Measurements from ENCODE around the gene RPS5. TPM values are rescaled to one million over a fixed set of nuclear protein-coding genes. Genes with fewer than 3 reads are reported as not detected.

The RPS5 gene
- total RNA-seq, 1 experiment from 2014 or later, result 1,436 TPM

DNA sequence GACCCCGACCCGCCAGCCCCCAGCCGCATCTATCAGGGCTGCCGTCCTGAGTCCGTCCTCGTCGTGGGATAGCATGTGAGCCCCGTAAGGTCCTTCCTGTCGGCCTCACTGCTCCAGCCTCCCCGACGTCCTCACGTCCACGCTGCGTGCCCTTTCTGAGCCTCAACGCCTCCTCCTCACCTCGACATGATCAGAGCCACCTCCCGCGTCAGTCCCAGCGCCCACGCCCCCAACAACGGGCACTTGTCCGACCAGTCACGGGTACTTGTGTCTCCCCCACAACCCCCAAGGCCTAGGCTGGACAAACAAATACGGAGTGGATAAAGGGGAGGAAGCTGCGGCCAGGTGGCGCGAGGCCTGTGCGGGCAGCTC is 25.2 kb upstream of the RPS5 start:
- Histone ChIP-seq H3K9me3 (no peaks in the 10 kb centered on the region), H3K36me3 (ENCODE audit: control insufficient read depth, insufficient read depth, low read length) (no peaks in the 10 kb centered on the region), H3K4me3 (ENCODE audit: low read depth, low read length) (peak overlapping the region; percentile 78), H3K27me3 (replicated peaks; ENCODE audit: control insufficient read depth, insufficient read depth, low read length) (no peaks in the 10 kb centered on the region), H3K4me1 (peaks cover 5% of the 10 kb centered on the region; the same call in 1 of the 2 replicates)
- TF ChIP-seq, protein P1, sequence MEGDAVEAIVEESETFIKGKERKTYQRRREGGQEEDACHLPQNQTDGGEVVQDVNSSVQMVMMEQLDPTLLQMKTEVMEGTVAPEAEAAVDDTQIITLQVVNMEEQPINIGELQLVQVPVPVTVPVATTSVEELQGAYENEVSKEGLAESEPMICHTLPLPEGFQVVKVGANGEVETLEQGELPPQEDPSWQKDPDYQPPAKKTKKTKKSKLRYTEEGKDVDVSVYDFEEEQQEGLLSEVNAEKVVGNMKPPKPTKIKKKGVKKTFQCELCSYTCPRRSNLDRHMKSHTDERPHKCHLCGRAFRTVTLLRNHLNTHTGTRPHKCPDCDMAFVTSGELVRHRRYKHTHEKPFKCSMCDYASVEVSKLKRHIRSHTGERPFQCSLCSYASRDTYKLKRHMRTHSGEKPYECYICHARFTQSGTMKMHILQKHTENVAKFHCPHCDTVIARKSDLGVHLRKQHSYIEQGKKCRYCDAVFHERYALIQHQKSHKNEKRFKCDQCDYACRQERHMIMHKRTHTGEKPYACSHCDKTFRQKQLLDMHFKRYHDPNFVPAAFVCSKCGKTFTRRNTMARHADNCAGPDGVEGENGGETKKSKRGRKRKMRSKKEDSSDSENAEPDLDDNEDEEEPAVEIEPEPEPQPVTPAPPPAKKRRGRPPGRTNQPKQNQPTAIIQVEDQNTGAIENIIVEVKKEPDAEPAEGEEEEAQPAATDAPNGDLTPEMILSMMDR (IDR thresholded peaks at IDR 0.05; ENCODE audit: insufficient read depth in 1 of 2, low read depth in 1 of 2, low read length in 1 of 2, severe bottlenecking in 1 of 2, unreplicated experiment in 1 of 2), result no peak
- ChIA-PET POLR2A (interaction anchor here (0.5 to 1.8 kb wide), 16 partner anchors 18 to 1122 kb away, joined by 3 to 8 read pairs (median 5); partner anchors contain the start of genes ERVK3-1, RNF225, TRIM28 and ZNF446), CTCF (interaction anchor here (0.7 to 1.7 kb wide), 6 partner anchors 11 to 198 kb away, joined by 3 to 9 read pairs (median 4); partner anchors contain the start of genes ZBTB45 and ZNF584)
- TSS peak; percentile 75 for BruUV-seq (replicated peaks)
- H3K27me3 Mint-ChIP-seq (ENCODE audit: insufficient read depth, unreplicated experiment), result no peaks in the 10 kb centered on the region
- H3K4me1 Mint-ChIP-seq (ENCODE audit: low read depth, unreplicated experiment), result no peaks in the 10 kb centered on the region
- H3K9me3 Mint-ChIP-seq (ENCODE audit: unreplicated experiment), result no peaks in the 10 kb centered on the region
- intact Hi-C loops (cut with micrococcal nuclease; ENCODE audit: unreplicated experiment), result loop anchor here (1.0 to 2.0 kb wide), 3 partner anchors 19 to 39 kb away; partner anchors contain the start of gene ZNF837
- H3K27ac Mint-ChIP-seq (ENCODE audit: unreplicated experiment), result peak overlapping the region; percentile 98
- H3K36me3 Mint-ChIP-seq (ENCODE audit: insufficient read depth, unreplicated experiment), result peaks cover 14% of the 10 kb centered on the region
- peak overlapping the region; percentile 95 for H3K4me3 Mint-ChIP-seq (ENCODE audit: unreplicated experiment)
- peak; percentile 69 to 75 for DNase-seq

DNA sequence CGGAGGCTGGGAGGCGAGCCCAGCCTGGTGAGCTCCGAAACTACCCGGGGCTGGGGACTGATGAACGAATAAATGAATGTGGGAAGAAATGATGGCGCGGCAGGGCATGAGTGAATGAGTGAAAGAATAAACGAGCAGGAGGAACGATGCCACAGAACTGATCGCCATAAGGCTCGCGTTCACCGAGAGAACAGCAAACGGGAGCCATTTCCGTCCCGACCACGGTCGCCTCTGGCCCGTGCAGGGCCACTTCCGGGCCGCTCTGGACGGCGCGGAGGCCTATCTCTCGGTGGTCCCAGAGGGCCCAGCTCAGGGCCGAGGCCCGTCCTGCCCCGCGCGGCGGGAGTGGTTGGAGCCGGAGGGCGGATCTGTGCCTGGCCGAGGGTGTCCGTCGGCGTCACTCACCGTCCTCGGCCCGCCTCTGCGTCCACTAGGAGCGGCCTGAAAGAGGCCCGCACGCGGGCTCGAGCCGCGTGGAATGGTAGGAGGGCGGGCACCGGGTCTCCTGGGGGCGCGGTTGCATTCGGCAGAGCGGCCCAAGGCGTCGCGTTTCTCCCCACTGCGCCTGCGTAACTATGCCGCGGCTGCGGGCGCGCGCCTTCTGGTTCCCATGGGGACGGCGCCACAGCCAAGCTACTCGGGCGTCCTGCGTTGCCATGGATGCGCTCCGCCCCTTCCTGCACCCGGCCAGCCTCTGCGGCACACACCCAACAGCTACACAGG is 24.6 kb upstream of the RPS5 start, which contains the start of gene ZNF497:
ZNF497 (minus strand) TSS at position 480 of the 723 bp plus-strand sequence. CDS start 5,116 bp downstream, outside the sequence.
- TF ChIP-seq, protein P1 (IDR thresholded peaks at IDR 0.05; ENCODE audit: insufficient read depth in 1 of 2, low read depth in 1 of 2, low read length in 1 of 2, severe bottlenecking in 1 of 2, unreplicated experiment in 1 of 2), result no peak
- no peaks in the 10 kb centered on the region for H3K9me3 Mint-ChIP-seq (ENCODE audit: unreplicated experiment)
- H3K4me3 Mint-ChIP-seq (ENCODE audit: unreplicated experiment), result peak within 1 kb of the TSS; percentile 95
- peak; percentile 96 to 97 for DNase-seq
- Histone ChIP-seq H3K9me3 (no peaks in the 10 kb centered on the region), H3K4me3 (ENCODE audit: low read depth, low read length) (peak within 1 kb of the TSS; percentile 78), H3K4me1 (peaks cover 5% of the 10 kb centered on the region; the same call in 1 of the 2 replicates), H3K27me3 (replicated peaks; ENCODE audit: control insufficient read depth, insufficient read depth, low read length) (no peaks in the 10 kb centered on the region), H3K36me3 (ENCODE audit: control insufficient read depth, insufficient read depth, low read length) (no peaks in the 10 kb centered on the region)
- H3K36me3 Mint-ChIP-seq (ENCODE audit: insufficient read depth, unreplicated experiment), result peaks cover 14% of the 10 kb centered on the region
- BruUV-seq (replicated peaks), result TSS peak; percentile 41
- H3K4me1 Mint-ChIP-seq (ENCODE audit: low read depth, unreplicated experiment), result no peaks in the 10 kb centered on the region
- no peaks in the 10 kb centered on the region for H3K27me3 Mint-ChIP-seq (ENCODE audit: insufficient read depth, unreplicated experiment)
- ChIA-PET POLR2A (interaction anchor here (0.5 to 1.8 kb wide), 20 partner anchors 11 to 1122 kb away, joined by 3 to 8 read pairs (median 4); partner anchors contain the start of genes ERVK3-1, RNF225, TRIM28 and ZNF274), CTCF (interaction anchor here (0.7 to 1.7 kb wide), 8 partner anchors 11 to 197 kb away, joined by 3 to 9 read pairs (median 4); partner anchors contain the start of genes ZBTB45, ZNF584 and ZSCAN22)
- intact Hi-C loops (cut with micrococcal nuclease; ENCODE audit: unreplicated experiment), result loop anchor here (1.0 to 2.0 kb wide), 3 partner anchors 19 to 38 kb away; partner anchors contain the start of gene ZNF837
- peak within 1 kb of the TSS; percentile 98 for H3K27ac Mint-ChIP-seq (ENCODE audit: unreplicated experiment)

DNA sequence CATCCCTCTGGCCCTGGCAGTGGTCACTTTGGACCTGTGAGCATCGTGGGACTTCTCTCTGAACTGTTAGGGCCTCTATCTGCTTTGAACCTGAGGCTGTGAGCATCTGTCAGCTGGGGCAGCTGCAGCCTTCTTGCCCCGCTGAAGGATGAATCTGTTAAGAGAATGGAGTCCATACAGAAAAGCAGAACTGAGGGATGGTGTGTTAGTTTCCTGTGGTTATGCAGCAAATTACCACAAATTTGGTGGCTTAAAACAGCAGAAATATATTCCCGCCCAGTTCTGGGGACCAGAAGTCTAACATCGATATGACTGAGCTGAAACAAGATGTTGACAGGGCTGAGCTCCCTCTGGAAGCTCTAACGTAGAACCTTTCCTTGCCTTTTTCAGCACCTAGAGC is 22.9 kb upstream of the RPS5 start:
- CTCF ChIA-PET, result no interaction called here
- H3K36me3 Mint-ChIP-seq (ENCODE audit: insufficient read depth, unreplicated experiment), result peaks cover 16% of the 10 kb centered on the region
- Histone ChIP-seq H3K4me1 (peaks cover 5% of the 10 kb centered on the region; the same call in 1 of the 2 replicates), H3K9me3 (no peaks in the 10 kb centered on the region), H3K27me3 (replicated peaks; ENCODE audit: control insufficient read depth, insufficient read depth, low read length) (no peaks in the 10 kb centered on the region), H3K4me3 (ENCODE audit: low read depth, low read length) (no peak overlapping the region), H3K36me3 (ENCODE audit: control insufficient read depth, insufficient read depth, low read length) (no peaks in the 10 kb centered on the region)
- H3K27ac Mint-ChIP-seq (ENCODE audit: unreplicated experiment), result no peak overlapping the region
- POLR2A ChIA-PET, result interaction anchor here (0.8 kb wide), 1 partner anchor 156 kb away, joined by 4 read pairs; the partner anchor contains the start of gene ZBTB45
- H3K9me3 Mint-ChIP-seq (ENCODE audit: unreplicated experiment), result no peaks in the 10 kb centered on the region
- BruUV-seq (replicated peaks), result no TSS peak
- peak overlapping the region; percentile 40 for H3K4me3 Mint-ChIP-seq (ENCODE audit: unreplicated experiment)
- TF ChIP-seq, protein P1 (IDR thresholded peaks at IDR 0.05; ENCODE audit: insufficient read depth in 1 of 2, low read depth in 1 of 2, low read length in 1 of 2, severe bottlenecking in 1 of 2, unreplicated experiment in 1 of 2), result no peak
- no peaks in the 10 kb centered on the region for H3K4me1 Mint-ChIP-seq (ENCODE audit: low read depth, unreplicated experiment)
- H3K27me3 Mint-ChIP-seq (ENCODE audit: insufficient read depth, unreplicated experiment), result no peaks in the 10 kb centered on the region
- no peak for DNase-seq
- intact Hi-C loops (cut with micrococcal nuclease; ENCODE audit: unreplicated experiment), result no loop called here

Data from Caco-2 (cell line).